ENCODE measurements around the gene ENPP7. TPM values are rescaled to one million over a fixed set of nuclear protein-coding genes. Genes with fewer than 3 reads are reported as not detected.

Gene ENPP7
- polyA plus RNA-seq, 3 donors = not detected

GRCh38 chr17:79741401-79741750 is 10.6 kb downstream of the ENPP7 start:
- H3K4me2 ChIP-seq (replicated peaks; ENCODE audit: extremely low read depth, low read length, poor library complexity, severe bottlenecking) = no peak overlapping the region
- peaks cover 38 to 77% (median 52%) of the 10 kb centered on the region in 3 donors for H3K27me3 Mint-ChIP-seq (ENCODE audit: low read depth in 3 of 3)

GRCh38 chr17:79741751-79742588 is 11.2 kb downstream of the ENPP7 start:
- Mint-ChIP-seq H3K36me3 (no peaks in the 10 kb centered on the region), H3K27me3 (ENCODE audit: low read depth in 3 of 3) (peaks cover 44 to 83% (median 58%) of the 10 kb centered on the region in 3 donors), H3K4me3 (peak overlapping the region in 1 of 2 donors; percentile 15), H3K9me3 (peaks cover 0 to 4% (median 0%) of the 10 kb centered on the region in 7 donors), H3K4me1 (peaks cover 10% of the 10 kb centered on the region), H3K27ac (peak overlapping the region in 1 of 7 donors; percentile 46)
- H3K27ac ChIP-seq (ENCODE audit: low read depth in 1 of 2, low read length in 2 of 2) = no peak overlapping the region
- H3K4me2 ChIP-seq (replicated peaks; ENCODE audit: extremely low read depth, low read length, poor library complexity, severe bottlenecking) = peak overlapping the region; percentile 31
- peak; percentile 52 to 65 (median 54) for DNase-seq
- no peaks in the 10 kb centered on the region for H4K20me1 ChIP-seq (ENCODE audit: insufficient read depth, low read length)
- WGBS (ENCODE audit: insufficient coverage) = 8% methylated on average over 50 of the region's 53 CpGs
- H3K9me3 ChIP-seq (replicated peaks in 1 of 2; ENCODE audit: control insufficient read depth in 1 of 2, insufficient read depth in 1 of 2, low read length in 2 of 2) = no peaks in the 10 kb centered on the region
- H3K9ac ChIP-seq (ENCODE audit: insufficient read depth, low read length, poor library complexity, severe bottlenecking) = no peak overlapping the region
- TF ChIP-seq CTCF (IDR thresholded peaks at IDR 0.05) = peak; percentile 92
- peaks cover 6 to 13% of the 10 kb centered on the region in 2 donors for H3K4me1 ChIP-seq (ENCODE audit: control insufficient read depth in 1 of 2, insufficient read depth in 2 of 2, low read length in 2 of 2)
- H2AFZ ChIP-seq (ENCODE audit: insufficient read depth, low read depth, low read length, poor library complexity, severe bottlenecking) = no peak overlapping the region
- no peaks in the 10 kb centered on the region for H3K36me3 ChIP-seq (replicated peaks in 1 of 2; ENCODE audit: control insufficient read depth in 1 of 2, insufficient read depth in 2 of 2, low read length in 2 of 2)
- intact Hi-C loops (cut with micrococcal nuclease) = no loop called here
- H3K27me3 ChIP-seq (ENCODE audit: control insufficient read depth in 2 of 2, insufficient read depth in 2 of 2, low read length in 2 of 2) = peaks cover 8 to 44% of the 10 kb centered on the region in 2 donors
- no peak overlapping the region for H3K4me3 ChIP-seq (replicated peaks in 1 of 3; ENCODE audit: low read depth in 2 of 3, low read length in 3 of 3)
- no peaks in the 10 kb centered on the region for H3K79me2 ChIP-seq (ENCODE audit: insufficient read depth, low read length)

More at GRCh38 chr17:79741401-79741750, 10.6 kb downstream of the ENPP7 start:
- Histone ChIP-seq H3K9ac (ENCODE audit: insufficient read depth, low read length, poor library complexity, severe bottlenecking) (no peak overlapping the region), H3K4me1 (ENCODE audit: control insufficient read depth in 1 of 2, insufficient read depth in 2 of 2, low read length in 2 of 2) (peaks cover 6 to 13% of the 10 kb centered on the region in 2 donors), H4K20me1 (ENCODE audit: insufficient read depth, low read length) (no peaks in the 10 kb centered on the region), H3K36me3 (replicated peaks in 1 of 2; ENCODE audit: control insufficient read depth in 1 of 2, insufficient read depth in 2 of 2, low read length in 2 of 2) (no peaks in the 10 kb centered on the region), H3K79me2 (ENCODE audit: insufficient read depth, low read length) (no peaks in the 10 kb centered on the region), H3K4me3 (replicated peaks in 1 of 3; ENCODE audit: low read depth in 2 of 3, low read length in 3 of 3) (no peak overlapping the region), H3K9me3 (replicated peaks in 1 of 2; ENCODE audit: control insufficient read depth in 1 of 2, insufficient read depth in 1 of 2, low read length in 2 of 2) (no peaks in the 10 kb centered on the region), H2AFZ (ENCODE audit: insufficient read depth, low read depth, low read length, poor library complexity, severe bottlenecking) (no peak overlapping the region), H3K27ac (ENCODE audit: low read depth in 1 of 2, low read length in 2 of 2) (no peak overlapping the region), H3K27me3 (ENCODE audit: control insufficient read depth in 2 of 2, insufficient read depth in 2 of 2, low read length in 2 of 2) (peaks cover 2 to 38% of the 10 kb centered on the region in 2 donors)
- DNase-seq = no peak
- Mint-ChIP-seq H3K36me3 (no peaks in the 10 kb centered on the region), H3K9me3 (peaks cover 0 to 2% (median 0%) of the 10 kb centered on the region in 7 donors), H3K27ac (no peak overlapping the region), H3K4me1 (peaks cover 10% of the 10 kb centered on the region), H3K4me3 (peak overlapping the region in 1 of 2 donors; percentile 26)
- intact Hi-C loops (cut with micrococcal nuclease) = no loop called here
- 42% methylated on average over 8 of the region's 10 CpGs for WGBS (ENCODE audit: insufficient coverage)
- TF ChIP-seq CTCF (IDR thresholded peaks at IDR 0.05) = no peak
